ENCODE measurements around the gene MTM1. TPM values are rescaled to one million over a fixed set of nuclear protein-coding genes. Genes with fewer than 3 reads are reported as not detected.

Gene MTM1
- total RNA-seq, 4 donors from 2014 or later = 16.3 to 50.0 (median 22.8) TPM

DNA sequence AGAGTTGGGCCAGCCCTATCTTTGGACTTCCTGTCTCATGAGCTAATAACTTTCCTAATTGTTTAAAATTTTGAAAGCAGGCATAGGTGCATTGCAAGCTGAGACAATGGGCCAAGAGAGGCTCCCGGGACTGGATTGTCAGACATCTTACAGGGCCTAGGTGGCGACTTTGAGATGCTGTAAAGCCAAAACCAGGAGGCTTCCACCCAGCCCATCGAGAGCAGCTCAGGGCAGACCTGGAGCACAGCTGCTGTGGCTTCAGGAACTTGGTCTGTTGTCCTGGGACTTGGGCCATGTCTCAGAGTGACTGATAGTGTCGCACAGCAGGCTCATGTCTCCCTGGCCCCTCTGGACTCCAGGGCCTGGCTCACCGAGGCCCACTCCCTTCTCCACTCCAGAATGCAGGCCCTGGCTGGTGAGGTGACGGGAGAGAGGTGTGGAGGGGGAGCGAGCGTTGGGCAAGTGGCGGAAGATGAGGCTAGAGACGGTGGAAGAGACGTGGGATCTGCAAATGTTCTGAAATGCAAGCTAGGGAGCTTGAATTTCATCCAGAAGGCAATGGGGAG lies 24.1 kb upstream of the MTM1 start:
- no peaks in the 10 kb centered on the region for H3K9me3 ChIP-seq
- H3K36me3 ChIP-seq = no peaks in the 10 kb centered on the region
- H3K27me3 ChIP-seq = no peaks in the 10 kb centered on the region
- H3K27ac ChIP-seq = no peak overlapping the region
- TF ChIP-seq, protein P1, sequence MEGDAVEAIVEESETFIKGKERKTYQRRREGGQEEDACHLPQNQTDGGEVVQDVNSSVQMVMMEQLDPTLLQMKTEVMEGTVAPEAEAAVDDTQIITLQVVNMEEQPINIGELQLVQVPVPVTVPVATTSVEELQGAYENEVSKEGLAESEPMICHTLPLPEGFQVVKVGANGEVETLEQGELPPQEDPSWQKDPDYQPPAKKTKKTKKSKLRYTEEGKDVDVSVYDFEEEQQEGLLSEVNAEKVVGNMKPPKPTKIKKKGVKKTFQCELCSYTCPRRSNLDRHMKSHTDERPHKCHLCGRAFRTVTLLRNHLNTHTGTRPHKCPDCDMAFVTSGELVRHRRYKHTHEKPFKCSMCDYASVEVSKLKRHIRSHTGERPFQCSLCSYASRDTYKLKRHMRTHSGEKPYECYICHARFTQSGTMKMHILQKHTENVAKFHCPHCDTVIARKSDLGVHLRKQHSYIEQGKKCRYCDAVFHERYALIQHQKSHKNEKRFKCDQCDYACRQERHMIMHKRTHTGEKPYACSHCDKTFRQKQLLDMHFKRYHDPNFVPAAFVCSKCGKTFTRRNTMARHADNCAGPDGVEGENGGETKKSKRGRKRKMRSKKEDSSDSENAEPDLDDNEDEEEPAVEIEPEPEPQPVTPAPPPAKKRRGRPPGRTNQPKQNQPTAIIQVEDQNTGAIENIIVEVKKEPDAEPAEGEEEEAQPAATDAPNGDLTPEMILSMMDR (IDR thresholded peaks at IDR 0.05) = no peak
- TF ChIP-seq POLR2A (IDR thresholded peaks at IDR 0.05) = no peak
- intact Hi-C loops (cut with DNase I) = no loop called here
- H3K4me3 ChIP-seq (replicated peaks in 1 of 3) = no peak overlapping the region
- 86 to 94% methylated on average over 8 to 10 of the region's 11 CpGs for WGBS, 2 donors
- no peak for DNase-seq
- peaks cover 9 to 35% of the 10 kb centered on the region in 2 donors for H3K4me1 ChIP-seq

DNA sequence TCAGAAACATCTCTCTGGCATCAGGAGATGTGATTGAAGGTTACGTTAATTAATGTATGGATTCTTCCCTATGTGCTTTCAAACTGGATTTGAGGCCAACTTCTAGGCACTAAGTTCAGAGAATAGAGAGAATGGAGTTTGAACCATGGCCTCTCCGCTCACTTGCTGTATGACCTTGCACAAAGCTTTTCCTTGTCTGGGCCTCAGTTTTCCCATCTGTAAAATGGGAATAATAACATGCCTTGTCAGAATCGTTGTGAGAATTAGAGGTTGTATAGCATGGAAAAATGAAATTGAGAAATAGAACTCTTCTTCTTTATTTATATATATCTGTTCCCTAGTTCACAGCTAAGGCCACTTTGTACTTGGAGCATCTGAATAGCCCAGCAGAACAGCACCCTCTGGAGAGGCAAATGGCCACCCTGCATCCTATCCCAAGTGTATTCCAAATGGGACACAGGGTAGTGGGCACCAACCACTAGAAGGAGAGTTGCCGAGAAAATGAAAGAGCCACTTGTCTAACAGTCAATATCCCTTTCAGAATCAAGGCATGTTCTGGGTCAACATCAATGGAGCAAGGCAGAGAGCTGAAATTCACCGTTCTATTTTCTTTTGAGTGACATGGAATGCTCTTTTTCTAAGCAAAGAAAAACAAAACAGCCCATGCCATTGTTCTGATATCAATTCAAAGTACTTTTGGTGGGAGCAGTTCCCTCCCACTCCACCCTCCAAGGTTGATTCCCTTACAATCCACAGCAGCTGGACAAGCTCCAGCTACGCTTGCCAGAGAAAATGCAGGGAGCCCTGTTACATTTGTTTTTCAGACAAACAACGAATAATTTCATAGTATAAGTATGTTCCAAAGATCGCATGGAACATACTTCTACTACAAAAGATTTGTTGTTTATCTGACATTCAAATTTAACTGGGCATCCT lies 23.3 kb upstream of the MTM1 start:
- DNase-seq = peak; percentile 49 to 53
- Histone ChIP-seq H3K9me3 (no peaks in the 10 kb centered on the region), H3K36me3 (no peaks in the 10 kb centered on the region), H3K27me3 (no peaks in the 10 kb centered on the region), H3K4me1 (peaks cover 9 to 35% of the 10 kb centered on the region in 2 donors), H3K27ac (peak overlapping the region; percentile 41 to 85 (median 78)), H3K4me3 (replicated peaks in 1 of 3) (no peak overlapping the region)
- intact Hi-C loops (cut with DNase I) = no loop called here
- TF ChIP-seq POLR2A (IDR thresholded peaks at IDR 0.05) = no peak
- TF ChIP-seq, protein P1 (IDR thresholded peaks at IDR 0.05) = no peak
- 55 to 61% methylated on average over 6 to 8 of the region's 8 CpGs for WGBS, 2 donors

DNA sequence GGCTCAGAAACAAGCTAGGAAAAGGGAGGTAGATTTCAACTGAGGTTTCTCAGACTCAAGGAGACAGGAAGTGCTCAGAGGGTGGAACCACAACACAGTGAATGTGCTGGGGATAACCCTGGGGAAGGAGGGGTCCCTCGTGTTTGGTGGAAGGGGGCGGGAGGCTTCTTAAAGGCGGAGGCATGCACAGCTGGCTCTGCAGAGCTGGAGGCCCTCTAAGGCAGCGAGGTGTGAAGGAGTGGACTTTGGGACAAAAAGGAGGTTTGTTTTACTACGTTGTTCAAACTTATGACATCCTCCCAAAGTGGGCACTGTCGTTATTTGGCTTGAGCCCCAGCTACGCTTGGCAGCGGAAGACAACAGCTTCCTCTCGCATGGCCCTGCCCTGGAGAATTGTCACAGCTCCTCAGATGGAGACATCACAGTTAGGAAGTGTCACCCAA lies 21.7 kb upstream of the MTM1 start:
- 4 to 27% methylated on average over 4 to 9 of the region's 9 CpGs for WGBS, 2 donors
- intact Hi-C loops (cut with DNase I) = no loop called here
- peak; percentile 82 to 83 for DNase-seq
- Histone ChIP-seq H3K36me3 (no peaks in the 10 kb centered on the region), H3K4me1 (peaks cover 9 to 35% of the 10 kb centered on the region in 2 donors), H3K27ac (peak overlapping the region; percentile 78 to 92 (median 85)), H3K27me3 (no peaks in the 10 kb centered on the region), H3K4me3 (replicated peaks in 1 of 3) (no peak overlapping the region), H3K9me3 (no peaks in the 10 kb centered on the region)
- TF ChIP-seq, protein P1 (IDR thresholded peaks at IDR 0.05) = no peak
- peak in 1 of 2 donors; percentile 11 for TF ChIP-seq POLR2A (IDR thresholded peaks at IDR 0.05)

DNA sequence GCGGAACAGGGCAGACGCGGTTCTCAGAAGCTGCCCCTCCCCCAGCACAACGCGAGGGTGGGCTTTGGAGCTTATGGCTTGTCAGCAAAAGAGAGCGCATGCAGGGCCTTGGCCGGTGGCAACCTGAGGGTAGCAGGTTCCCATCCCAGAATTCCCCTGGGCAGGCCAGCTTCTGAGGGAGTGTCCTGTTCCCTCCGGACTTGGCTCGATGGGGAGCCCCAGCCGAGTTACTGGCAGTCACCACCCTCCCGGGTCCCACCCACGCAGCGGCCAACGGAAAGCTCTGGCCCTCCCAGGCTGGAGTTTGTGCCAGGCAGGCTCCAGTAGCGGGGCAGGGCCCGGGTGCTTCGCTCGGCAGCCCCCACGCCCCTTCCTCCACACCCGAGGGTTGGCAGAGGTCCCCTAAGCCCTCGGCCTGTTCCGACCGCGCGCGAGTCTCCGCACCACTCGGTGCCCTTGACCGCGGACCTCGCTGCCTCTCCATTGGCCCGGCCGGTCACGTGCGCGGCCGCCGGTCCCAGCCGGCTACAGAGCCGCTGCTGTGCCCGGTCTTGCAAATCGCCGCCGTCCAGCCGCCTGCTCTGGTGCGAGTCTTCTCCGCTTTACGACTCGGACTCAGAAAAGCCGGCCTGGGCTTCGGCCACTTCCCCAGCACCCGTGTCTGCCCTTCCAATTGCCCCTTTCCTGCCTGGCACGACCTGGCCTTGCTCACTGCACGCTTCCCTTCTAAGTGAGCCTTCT lies 20.9 kb upstream of the MTM1 start:
- TF ChIP-seq, protein P1 (IDR thresholded peaks at IDR 0.05) = no peak
- TF ChIP-seq POLR2A (IDR thresholded peaks at IDR 0.05) = peak in 1 of 2 donors; percentile 78
- Histone ChIP-seq H3K9me3 (no peaks in the 10 kb centered on the region), H3K36me3 (no peaks in the 10 kb centered on the region), H3K27ac (peak overlapping the region; percentile 78 to 92 (median 85)), H3K4me3 (replicated peaks in 1 of 3) (peak overlapping the region in 1 of 3 donors; percentile 25), H3K4me1 (peaks cover 9 to 35% of the 10 kb centered on the region in 2 donors), H3K27me3 (no peaks in the 10 kb centered on the region)
- peak; percentile 88 for DNase-seq
- 20 to 35% methylated on average over 1 to 4 of the region's 54 CpGs for WGBS, 2 donors
- intact Hi-C loops (cut with DNase I) = no loop called here
